HG03575 (cell line): ENCODE data around the gene ATP13A2.
"Not testable (repeated sequence)": the region's sequence is repeated elsewhere in the genome, so short reads cannot be mapped to it uniquely, and the experiment has no call there.

Experiments
- ATAC-seq: cut with Tn5 transposase; IDR thresholded peaks from one replicate; pipeline ENCODE4 v1.9.1; 2021; ENCODE audit not compliant: unreplicated experiment, insufficient number of reproducible peaks, low FRiP score; ENCODE audit errors: extremely low read depth

The ATP13A2 gene

GRCh38 chr1:16945512-16945911, 66.2 kb downstream of the ATP13A2 start:
- ATAC-seq, result not testable (repeated sequence)

- no peak for ATAC-seq
These were observed 67.7 kb downstream of the ATP13A2 start for GRCh38 chr1:16944038-16944437.

- ATAC-seq, result not testable (repeated sequence)
These were observed 72.1 kb downstream of the ATP13A2 start for GRCh38 chr1:16939386-16940180.

GRCh38 chr1:16938351-16939321, 73.1 kb downstream of the ATP13A2 start:
- no peak for ATAC-seq

GRCh38 chr1:16936580-16936979, 75.1 kb downstream of the ATP13A2 start:
- not testable (repeated sequence) for ATAC-seq
